Measurements from ENCODE around the gene DDX39B.

GRCh38 chr6:31587791-31588777 is 46.3 kb upstream of the DDX39B start:
- TF ChIP-seq CTCF (IDR thresholded peaks at IDR 0.05) (no peak), ZFX (IDR thresholded peaks at IDR 0.05; ENCODE audit: borderline replicate concordance) (no peak)
